Measurements from ENCODE around the gene CHFR. TPM values are rescaled to one million over a fixed set of nuclear protein-coding genes. Genes with fewer than 3 reads are reported as not detected.
"Not testable (repeated sequence)": the region's sequence is repeated elsewhere in the genome, so short reads cannot be mapped to it uniquely, and the experiment has no call there.

Gene CHFR
- total RNA-seq, 1 experiment from 2014 or later, result 53.3 TPM

DNA sequence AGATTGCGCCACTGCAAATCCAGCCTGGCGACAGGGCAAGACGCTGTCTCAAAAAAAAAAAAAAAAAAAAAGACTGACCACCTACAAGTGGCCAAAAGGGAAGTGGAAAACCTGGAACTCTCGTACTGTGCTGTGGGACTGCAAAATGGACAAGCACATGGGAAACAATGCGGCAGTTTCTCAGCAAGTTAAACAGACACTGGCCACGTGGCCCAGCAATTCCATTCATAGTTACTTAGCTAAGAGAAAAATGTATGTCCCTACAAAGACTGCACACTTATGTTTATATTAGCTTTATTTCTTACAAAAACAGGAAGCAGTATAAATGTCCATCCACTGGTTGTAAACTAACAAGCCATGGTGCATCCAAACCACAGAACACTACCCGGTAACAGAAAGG is 5.6 kb downstream of the CHFR start:
- no peaks in the 10 kb centered on the region for H3K27me3 ChIP-seq (ENCODE audit: insufficient read depth, low read length)
- Mint-ChIP-seq H3K4me3 (no peak overlapping the region), H3K4me1 (0 out of 4 replicates have a peak, but pooled peaks cover 0 to 3% of the 10 kb centered on the region in 2 experiments), H3K9me3 (0 out of 5 replicates have a peak, but pooled peaks cover 0 to 2% of the 10 kb centered on the region in 2 experiments), H3K27me3 (ENCODE audit: low read depth) (no peaks in the 10 kb centered on the region), H3K36me3 (ENCODE audit: insufficient read depth in 1 of 3, low read depth in 3 of 3) (peaks cover 11 to 39% (median 17%) of the 10 kb centered on the region in 3 experiments; a peak in 6 of 7 replicates), H3K27ac (peak overlapping the region in 1 of 3 experiments; percentile 39; a peak in 3 of 7 replicates)
- H3K56ac ChIP-seq (ENCODE audit: insufficient read length, low read depth, low read length), result no peak overlapping the region
- H3K27ac ChIP-seq (ENCODE audit: insufficient read length, low read depth, low read length), result no peak overlapping the region
- TF ChIP-seq, protein P1, sequence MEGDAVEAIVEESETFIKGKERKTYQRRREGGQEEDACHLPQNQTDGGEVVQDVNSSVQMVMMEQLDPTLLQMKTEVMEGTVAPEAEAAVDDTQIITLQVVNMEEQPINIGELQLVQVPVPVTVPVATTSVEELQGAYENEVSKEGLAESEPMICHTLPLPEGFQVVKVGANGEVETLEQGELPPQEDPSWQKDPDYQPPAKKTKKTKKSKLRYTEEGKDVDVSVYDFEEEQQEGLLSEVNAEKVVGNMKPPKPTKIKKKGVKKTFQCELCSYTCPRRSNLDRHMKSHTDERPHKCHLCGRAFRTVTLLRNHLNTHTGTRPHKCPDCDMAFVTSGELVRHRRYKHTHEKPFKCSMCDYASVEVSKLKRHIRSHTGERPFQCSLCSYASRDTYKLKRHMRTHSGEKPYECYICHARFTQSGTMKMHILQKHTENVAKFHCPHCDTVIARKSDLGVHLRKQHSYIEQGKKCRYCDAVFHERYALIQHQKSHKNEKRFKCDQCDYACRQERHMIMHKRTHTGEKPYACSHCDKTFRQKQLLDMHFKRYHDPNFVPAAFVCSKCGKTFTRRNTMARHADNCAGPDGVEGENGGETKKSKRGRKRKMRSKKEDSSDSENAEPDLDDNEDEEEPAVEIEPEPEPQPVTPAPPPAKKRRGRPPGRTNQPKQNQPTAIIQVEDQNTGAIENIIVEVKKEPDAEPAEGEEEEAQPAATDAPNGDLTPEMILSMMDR (conservative IDR thresholded peaks at IDR 0.05), result no peak
- no peak overlapping the region for H3K4me2 ChIP-seq (ENCODE audit: insufficient read depth, insufficient read length, low read length)
- H3K4me1 ChIP-seq (ENCODE audit: insufficient read depth, low read length), result no peaks in the 10 kb centered on the region
- H4K20me1 ChIP-seq (ENCODE audit: control insufficient read depth, insufficient read depth, insufficient read length), result no peaks in the 10 kb centered on the region
- no peak overlapping the region for H2BK120ac ChIP-seq (ENCODE audit: low read depth, low read length, poor library complexity, severe bottlenecking)
- no peak overlapping the region for H4K8ac ChIP-seq (replicated peaks; ENCODE audit: insufficient read length, low read depth, low read length)
- no peak overlapping the region for H2AK5ac ChIP-seq (ENCODE audit: insufficient read length, low read length)
- no peak for DNase-seq
- H2BK20ac ChIP-seq (ENCODE audit: low read depth, low read length, poor library complexity, severe bottlenecking), result no peak overlapping the region
- H2BK15ac ChIP-seq (ENCODE audit: low read depth, low read length), result no peak overlapping the region
- H2BK12ac ChIP-seq (ENCODE audit: insufficient read length, low read depth, low read length), result no peak overlapping the region
- WGBS (ENCODE audit: extremely low coverage, insufficient read length, low lambda C conversion rate), result no CpG with 5 or more reads among the region's 7 CpGs
- H2AFZ ChIP-seq (ENCODE audit: low read length), result no peak overlapping the region
- H4K5ac ChIP-seq (ENCODE audit: insufficient read length, low read depth, low read length), result no peak overlapping the region
- no peaks in the 10 kb centered on the region; the same call in 1 of the 2 replicates for H3K79me2 ChIP-seq (ENCODE audit: insufficient read depth, low read length)
- no peak overlapping the region for H4K91ac ChIP-seq (ENCODE audit: insufficient read length, low read depth, low read length)
- no peak overlapping the region for H3T11ph ChIP-seq (ENCODE audit: low read length)
- no peak overlapping the region for H3K4ac ChIP-seq (ENCODE audit: low read depth, low read length)
- H3K79me1 ChIP-seq (ENCODE audit: insufficient read depth, low read depth, low read length, poor library complexity, severe bottlenecking), result no peaks in the 10 kb centered on the region
- no peak overlapping the region for H2BK5ac ChIP-seq (ENCODE audit: insufficient read length, low read length)
- peaks cover 2% of the 10 kb centered on the region for H3K23me2 ChIP-seq (ENCODE audit: insufficient read length, low read depth, low read length, poor library complexity, severe bottlenecking)
- H3K23ac ChIP-seq (ENCODE audit: insufficient read length, low read depth, low read length), result no peak overlapping the region
- H3K9ac ChIP-seq (ENCODE audit: extremely low read depth, insufficient read length, low read length), result no peak overlapping the region
- H3K18ac ChIP-seq (ENCODE audit: insufficient read length, low read depth, low read length), result no peak overlapping the region
- H3K14ac ChIP-seq (ENCODE audit: insufficient read depth, low read length), result no peak overlapping the region
- no peaks in the 10 kb centered on the region for H3K9me3 ChIP-seq (ENCODE audit: control insufficient read depth, low read depth, low read length)

DNA sequence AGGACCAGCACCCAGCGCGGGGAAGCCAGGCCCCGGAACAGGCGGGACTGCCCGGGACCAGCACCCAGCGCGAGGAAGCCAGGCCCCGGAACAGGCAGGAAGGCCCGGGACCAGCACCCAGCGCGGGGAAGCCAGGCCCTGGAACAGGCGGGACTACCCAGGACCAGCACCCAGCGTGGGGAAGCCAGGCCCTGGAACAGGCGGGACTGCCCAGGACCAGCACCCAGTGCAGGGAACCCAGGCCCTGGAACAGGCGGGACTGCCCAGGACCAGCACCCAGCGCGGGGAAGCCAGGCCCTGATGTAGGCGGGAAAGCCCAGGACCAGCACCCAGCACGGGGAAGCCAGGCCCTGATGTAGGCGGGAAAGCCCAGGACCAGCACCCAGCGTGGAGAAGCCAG is 12.8 kb downstream of the CHFR start:
- H3K4me1 Mint-ChIP-seq; H3K4me1 ChIP-seq (ENCODE audit: insufficient read depth, low read length): not testable (repeated sequence)

More for the DNA sequence above, 12.8 kb downstream of the CHFR start:
- no CpG with 5 or more reads among the region's 21 CpGs for WGBS (ENCODE audit: extremely low coverage, insufficient read length, low lambda C conversion rate)
- not testable (repeated sequence) for H2BK120ac ChIP-seq (ENCODE audit: low read depth, low read length, poor library complexity, severe bottlenecking); H3K9me3 ChIP-seq (ENCODE audit: control insufficient read depth, low read depth, low read length); H4K91ac ChIP-seq (ENCODE audit: insufficient read length, low read depth, low read length); H3K27me3 Mint-ChIP-seq (ENCODE audit: low read depth); H3K23me2 ChIP-seq (ENCODE audit: insufficient read length, low read depth, low read length, poor library complexity, severe bottlenecking); DNase-seq; H3K27me3 ChIP-seq (ENCODE audit: insufficient read depth, low read length); H3K4ac ChIP-seq (ENCODE audit: low read depth, low read length); H3K79me2 ChIP-seq (ENCODE audit: insufficient read depth, low read length); H4K8ac ChIP-seq (replicated peaks; ENCODE audit: insufficient read length, low read depth, low read length); H2BK12ac ChIP-seq (ENCODE audit: insufficient read length, low read depth, low read length); H3K56ac ChIP-seq (ENCODE audit: insufficient read length, low read depth, low read length); H2BK5ac ChIP-seq (ENCODE audit: insufficient read length, low read length); H2AK5ac ChIP-seq (ENCODE audit: insufficient read length, low read length); H3K4me3 Mint-ChIP-seq; H3K9ac ChIP-seq (ENCODE audit: extremely low read depth, insufficient read length, low read length); H2BK15ac ChIP-seq (ENCODE audit: low read depth, low read length); H3K79me1 ChIP-seq (ENCODE audit: insufficient read depth, low read depth, low read length, poor library complexity, severe bottlenecking); H3K9me3 Mint-ChIP-seq; H4K5ac ChIP-seq (ENCODE audit: insufficient read length, low read depth, low read length); H3K18ac ChIP-seq (ENCODE audit: insufficient read length, low read depth, low read length); H3K23ac ChIP-seq (ENCODE audit: insufficient read length, low read depth, low read length); H3K27ac Mint-ChIP-seq; H2BK20ac ChIP-seq (ENCODE audit: low read depth, low read length, poor library complexity, severe bottlenecking); H3K27ac ChIP-seq (ENCODE audit: insufficient read length, low read depth, low read length); H4K20me1 ChIP-seq (ENCODE audit: control insufficient read depth, insufficient read depth, insufficient read length); H3T11ph ChIP-seq (ENCODE audit: low read length); H3K4me2 ChIP-seq (ENCODE audit: insufficient read depth, insufficient read length, low read length); H3K14ac ChIP-seq (ENCODE audit: insufficient read depth, low read length); H2AFZ ChIP-seq (ENCODE audit: low read length)
- peaks cover 17 to 60% (median 34%) of the 10 kb centered on the region in 3 experiments; a peak in 6 of 7 replicates for H3K36me3 Mint-ChIP-seq (ENCODE audit: insufficient read depth in 1 of 3, low read depth in 3 of 3)

All from H9 (cell line).